Peyer's patch (tissue), 4 donors: Measurements from ENCODE around the gene GATAD2B. TPM values are rescaled to one million over a fixed set of nuclear protein-coding genes. Genes with fewer than 3 reads are reported as not detected.
"Not testable (repeated sequence)": the region's sequence is repeated elsewhere in the genome, so short reads cannot be mapped to it uniquely, and the experiment has no call there.

ENCODE experiments used
- DNase-seq, 3 donors: peaks; one replicate each; pipeline ENCODE4 v3.0.0-alpha.2; 2017 to 2019
- H3K27ac ChIP-seq, 4 donors: fragments of 200-600 bp; sonication (generic); one replicate each; pipeline ENCODE4 v1.5.1; 2016 to 2019
- H3K27me3 ChIP-seq, 2 donors: fragments of 200-600 bp; sonication (generic); one replicate each; pipeline ENCODE4 v1.5.1; 2019
- H3K36me3 ChIP-seq, 3 donors: fragments of 200-600 bp; sonication (generic); one replicate each; pipeline ENCODE4 v1.5.1; 2016 to 2019
- H3K4me1 ChIP-seq, 4 donors: fragments of 200-600 bp; sonication (generic); one replicate each; pipeline ENCODE4 v1.5.1; 2016 to 2019
- H3K4me3 ChIP-seq, 4 donors: fragments of 200-600 bp; sonication (generic); 1 replicate in 3 of 4; 2 replicates in 1 of 4; pipeline ENCODE4 v1.5.1; 2016 to 2019; ENCODE audit warnings: mild to moderate bottlenecking in 1 of 4
- H3K9me3 ChIP-seq, 4 donors: fragments of 200-600 bp; sonication (generic); one replicate each; pipeline ENCODE4 v1.5.1; 2016 to 2019; ENCODE audit warnings: mild to moderate bottlenecking in 1 of 4
- CTCF ChIP-seq, 6 experiments: fragments of 450-650 bp in 4 of 6; fragments of 200-600 bp in 2 of 6; sonication (generic) in 1 of 6; IDR thresholded peaks; one replicate each; pipeline ENCODE4 v1.5.1; 2017 to 2019; ENCODE audit warnings: antibody characterized with exemption in 6 of 6, mild to moderate bottlenecking in 3 of 6, moderate library complexity in 1 of 6
- POLR2A ChIP-seq, 2 donors: fragments of 450-650 bp; IDR thresholded peaks; one replicate each; pipeline ENCODE4 v1.5.1; 2017; ENCODE audit warnings: antibody characterized with exemption in 2 of 2, mild to moderate bottlenecking in 2 of 2, moderate library complexity in 2 of 2
- total RNA-seq, 4 donors: library from RNA; depleted of rRNA; stranded (reverse); fragments of >200 nt; gene quantifications; one replicate each; pipeline ENCODE4 v1.1.0, GENCODE V29; 2016

Gene GATAD2B
- total RNA-seq, 4 donors from 2014 or later: 22.3 to 65.2 (median 24.7) TPM

DNA sequence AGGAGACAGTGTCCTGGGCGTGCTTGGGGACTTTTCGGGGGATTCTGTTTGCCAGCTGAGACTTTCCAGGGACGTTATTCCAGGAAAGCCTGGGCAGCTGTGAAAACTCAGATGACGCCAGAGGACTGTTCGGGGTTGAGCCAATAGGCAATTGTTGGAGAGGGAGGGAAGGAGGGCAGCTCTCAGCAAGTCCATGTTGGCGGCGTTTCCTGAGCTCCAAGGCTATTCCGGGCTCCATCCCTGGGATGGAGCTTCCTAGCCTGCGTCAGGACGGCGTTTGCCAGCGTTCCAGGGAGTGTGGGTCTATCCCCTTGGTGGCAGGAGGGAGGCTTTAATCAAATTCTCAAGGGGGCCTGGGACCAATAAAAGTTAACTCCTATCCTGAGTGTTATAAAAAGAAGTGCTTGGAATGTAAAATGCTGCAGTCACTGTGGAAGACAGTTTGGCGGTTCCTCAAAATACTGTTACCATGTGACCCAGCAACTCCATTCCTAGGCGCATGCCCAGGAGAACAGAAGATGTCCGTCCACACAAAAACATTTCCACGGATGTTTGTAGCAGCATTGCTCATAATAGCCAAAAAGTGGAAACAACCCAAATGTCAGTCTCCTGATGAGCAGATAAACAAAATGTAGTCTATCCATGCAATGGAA lies 132.3 kb downstream of the GATAD2B start:
- TF ChIP-seq POLR2A (IDR thresholded peaks at IDR 0.05) (no peak), CTCF (IDR thresholded peaks at IDR 0.05) (no peak)
- H3K27ac ChIP-seq: peak overlapping the region; percentile 63 to 88 (median 80)
- H3K4me3 ChIP-seq: peak overlapping the region in 2 of 4 donors; percentile 24 to 25
- H3K4me1 ChIP-seq: peaks cover 0 to 11% (median 2%) of the 10 kb centered on the region in 4 donors
- no peaks in the 10 kb centered on the region for H3K27me3 ChIP-seq
- no peaks in the 10 kb centered on the region for H3K36me3 ChIP-seq
- DNase-seq: peak in 2 of 3 donors; percentile 58 to 74
- H3K9me3 ChIP-seq: no peaks in the 10 kb centered on the region

- TF ChIP-seq POLR2A (IDR thresholded peaks at IDR 0.05) (no peak), CTCF (IDR thresholded peaks at IDR 0.05) (no peak)
- DNase-seq: peak in 1 of 3 donors; percentile 37
- peaks cover 0 to 11% (median 2%) of the 10 kb centered on the region in 4 donors for H3K4me1 ChIP-seq
- peak overlapping the region; percentile 63 to 88 (median 80) for H3K27ac ChIP-seq
- H3K9me3 ChIP-seq: no peaks in the 10 kb centered on the region
- H3K36me3 ChIP-seq: no peaks in the 10 kb centered on the region
- H3K27me3 ChIP-seq: no peaks in the 10 kb centered on the region
- H3K4me3 ChIP-seq: peak overlapping the region in 3 of 4 donors; percentile 6 to 25 (median 24)
Observed at GRCh38 chr1:153789478-153790034, 133.2 kb downstream of the GATAD2B start.

DNA sequence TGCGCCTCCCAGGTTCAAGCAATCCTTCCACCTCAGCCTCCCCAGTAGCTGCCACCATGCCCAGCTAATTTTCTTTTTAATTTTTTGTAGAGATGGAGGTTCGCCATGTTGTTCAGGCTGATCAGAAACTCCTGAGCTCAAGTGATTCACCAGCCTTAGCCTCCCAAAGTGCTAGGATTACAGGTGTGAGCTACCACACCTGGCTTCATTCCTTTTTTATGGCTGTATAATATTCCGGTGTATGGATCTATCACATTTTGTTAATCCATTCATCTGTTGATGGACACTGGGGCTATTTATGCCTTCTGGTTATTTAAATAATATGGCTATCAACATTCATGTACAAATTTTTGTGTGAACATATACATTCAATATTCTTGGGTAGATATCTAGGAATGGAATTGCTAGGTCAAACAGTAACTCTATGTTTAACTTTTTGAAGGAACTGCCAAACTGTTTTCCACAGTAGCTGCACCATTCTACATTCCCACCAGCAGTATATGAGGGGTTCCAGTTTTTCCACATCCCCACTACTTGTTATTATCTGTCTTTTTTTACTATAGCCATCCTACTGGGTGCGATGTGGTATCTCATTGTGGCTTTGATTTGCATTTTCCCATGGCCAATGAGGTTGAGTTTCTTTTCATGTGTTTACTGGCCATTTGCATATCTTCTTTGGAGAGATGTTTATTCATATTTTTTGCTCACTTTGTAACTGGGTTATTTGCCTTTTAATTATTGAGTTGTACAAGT lies 136.6 kb downstream of the GATAD2B start:
- no peak for TF ChIP-seq POLR2A (IDR thresholded peaks at IDR 0.05)
- TF ChIP-seq CTCF (IDR thresholded peaks at IDR 0.05): no peak
- H3K27me3 ChIP-seq: no peaks in the 10 kb centered on the region
- DNase-seq: no peak
- no peak overlapping the region for H3K4me3 ChIP-seq
- no peak overlapping the region for H3K27ac ChIP-seq
- H3K36me3 ChIP-seq: no peaks in the 10 kb centered on the region
- peaks cover 0 to 17% (median 2%) of the 10 kb centered on the region in 4 donors for H3K4me1 ChIP-seq
- H3K9me3 ChIP-seq: no peaks in the 10 kb centered on the region

DNA sequence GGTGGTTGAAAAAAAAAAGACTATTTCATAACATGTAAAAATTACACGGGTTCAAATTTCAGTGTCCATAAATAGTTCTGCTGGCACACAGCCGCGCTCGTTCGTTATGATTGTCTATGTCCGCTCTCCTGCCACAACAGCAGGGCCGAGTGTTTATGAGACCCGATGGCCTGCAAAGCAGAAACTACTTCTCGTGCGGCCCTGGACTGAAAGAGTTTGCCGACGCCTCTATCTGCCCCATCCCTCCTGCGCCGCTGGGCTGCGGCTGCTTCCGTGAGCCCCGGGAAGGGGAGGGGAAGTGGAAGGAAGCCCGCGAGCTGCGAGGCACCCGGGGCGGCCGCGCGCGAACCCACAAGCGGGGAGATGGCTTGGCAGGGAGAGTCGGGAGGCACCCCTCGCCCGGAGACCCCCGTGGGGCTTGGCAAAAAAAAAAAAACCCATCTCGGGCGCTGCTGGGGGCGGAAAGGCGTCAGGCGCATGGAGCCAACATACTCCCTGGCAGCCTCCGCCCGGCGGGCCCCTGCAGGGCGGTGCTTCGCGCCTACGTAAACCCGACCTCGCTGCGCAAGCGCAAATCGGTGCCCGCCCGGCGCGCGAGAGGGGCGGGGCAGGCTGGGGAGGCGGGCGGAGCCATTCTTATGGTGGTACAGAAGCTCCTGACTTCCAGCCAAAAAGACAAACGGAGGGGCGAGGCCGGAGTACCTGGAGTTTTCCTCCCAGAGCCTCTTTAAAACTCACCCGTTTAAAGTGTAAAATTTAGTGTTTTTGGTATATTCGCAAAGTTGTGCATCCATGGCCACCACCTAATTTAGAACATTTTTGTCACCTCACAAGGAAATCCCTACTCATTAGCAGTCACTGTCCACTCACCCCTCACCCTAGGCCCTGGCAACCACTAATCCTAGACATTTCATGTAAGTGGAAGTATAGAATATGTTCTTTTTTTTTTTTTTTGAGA lies 139.3 kb downstream of the GATAD2B start:
- peak; percentile 94 for TF ChIP-seq POLR2A (IDR thresholded peaks at IDR 0.05)
- TF ChIP-seq CTCF (IDR thresholded peaks at IDR 0.05): peak in 4 of 6 experiments; percentile 9 to 40 (median 38)
- peak; percentile 88 to 96 (median 95) for DNase-seq
- H3K27ac ChIP-seq: peak overlapping the region; percentile 90 to 97 (median 92)
- H3K9me3 ChIP-seq: no peaks in the 10 kb centered on the region
- peak overlapping the region; percentile 52 to 69 (median 66) for H3K4me3 ChIP-seq
- H3K4me1 ChIP-seq: peaks cover 0 to 6% (median 0%) of the 10 kb centered on the region in 4 donors
- no peaks in the 10 kb centered on the region for H3K27me3 ChIP-seq
- H3K36me3 ChIP-seq: no peaks in the 10 kb centered on the region

DNA sequence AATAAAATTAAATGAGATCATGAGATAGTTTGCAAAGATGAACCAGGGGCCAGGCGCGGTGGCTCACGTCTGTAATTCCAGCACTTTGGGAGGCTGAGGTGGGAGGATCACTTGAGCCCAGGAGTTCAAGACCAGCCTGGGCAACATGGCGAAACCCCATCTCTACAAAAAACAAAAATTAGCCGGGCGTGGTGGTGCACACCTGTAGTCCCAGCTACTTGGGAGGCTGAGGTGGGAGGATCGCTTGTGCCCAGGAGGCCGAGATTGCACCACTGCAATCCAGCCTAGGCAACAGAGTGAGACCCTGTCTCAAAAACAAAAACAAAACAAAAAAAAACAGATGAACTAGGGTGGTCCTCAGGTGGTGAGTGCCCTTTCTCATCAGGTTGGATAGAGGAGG lies 140.1 kb downstream of the GATAD2B start:
- H3K4me1 ChIP-seq, DNase-seq, H3K36me3 ChIP-seq, H3K9me3 ChIP-seq, H3K27me3 ChIP-seq: not testable (repeated sequence)
- Histone ChIP-seq H3K4me3 (peak overlapping the region in 2 of 4 donors; percentile 52 to 67), H3K27ac (peak overlapping the region; percentile 90 to 97 (median 92))
